Metanephros (tissue), 2 donors: ENCODE measurements around the gene GPC1. TPM values are rescaled to one million over a fixed set of nuclear protein-coding genes. Genes with fewer than 3 reads are reported as not detected.
A peak's percentile ranks its signal among the peaks of the same experiment; 100 is the strongest.

Source experiments
- small RNA-seq: library from RNA; depleted of rRNA; stranded (forward); fragments of <200 nt; gene quantifications from one replicate; pipeline ENCODE3, GENCODE V24; 2014; ENCODE audit warnings: low replicate concordance
- total RNA-seq: library from RNA; depleted of rRNA; stranded (reverse); fragments of >200 nt; gene quantifications from one replicate; pipeline ENCODE4 v1.2.3, GENCODE V29; 2014

The GPC1 gene
- total RNA-seq = 42.0 TPM

GRCh38 chr2:240435457-240435947, at the start of gene GPC1:
TSS of gene GPC1 (plus strand) at chr2:240435663. CDS start at chr2:240435919, 256 bp downstream.

Small RNA genes lying within 50 kb of the gene (small RNA-seq; reads per million reads assigned to genes)
- gene MIR149 = 32.6 reads per million, percentile 96 among the genes with 10 or more reads in this experiment

Other genes with a start within 250 kb of the GPC1 start
- 13.9 TPM for gene ANKMY1, start 122.3 kb downstream of the GPC1 start, total RNA-seq
- gene DUSP28, start 124.7 kb downstream of the GPC1 start, total RNA-seq = 7.0 TPM
- gene RNPEPL1, start 132.8 kb downstream of the GPC1 start, total RNA-seq = 22.2 TPM
- gene CAPN10, start 151.1 kb downstream of the GPC1 start, total RNA-seq = 28.1 TPM
- 2.5 TPM for gene GPR35, start 189.8 kb downstream of the GPC1 start, total RNA-seq
- 0.58 TPM for gene AQP12B, start 247.2 kb downstream of the GPC1 start, total RNA-seq